Measurements from ENCODE around the gene CAMTA1.

GRCh38 chr1:7232441-7233236, 447.4 kb downstream of the CAMTA1 start:
- TF ChIP-seq POLR2A (IDR thresholded peaks at IDR 0.05) = no peak
- no peak for TF ChIP-seq POLR2AphosphoS5 (IDR thresholded peaks at IDR 0.05)
